HCT116 (cell line): ENCODE measurements around the gene CATSPER4. TPM values are rescaled to one million over a fixed set of nuclear protein-coding genes. Genes with fewer than 3 reads are reported as not detected.

Experiments used
- ATAC-seq: fragments of 200-7000 bp; cut with Tn5 transposase; 2 replicates; pipeline ENCODE4 v1.9.1; 2020; ENCODE audit warnings: mild to moderate bottlenecking, moderate library complexity
- BruUV-seq: library from RNA; stranded (reverse); fragments of 400-500 nt; replicated peaks from 2 replicates; lab custom pipeline; 2021; lab: Mats Ljungman, UMichigan
- CTCF ChIA-PET: fragments of 300-600 bp; sonication (Branson Sonifier 250); formaldehyde crosslinking; loops from one replicate; lab custom pipeline; 2021; ENCODE audit warnings: antibody characterized with exemption; lab: Charles Lee
- POLR2A ChIA-PET: fragments of 300-600, 350-600 bp; sonication (Branson Sonifier 250); formaldehyde crosslinking; loops from one replicate; lab custom pipeline; 2021; ENCODE audit warnings: antibody characterized with exemption; lab: Charles Lee
- RAD21 ChIA-PET, 2 experiments: fragments of 300-600 bp; sonication (Branson Sonifier 250); formaldehyde crosslinking; loops; one replicate each; lab custom pipeline; 2023; ENCODE audit warnings: low total read pairs in 2 of 2; ENCODE audit not compliant: uncharacterized antibody in 2 of 2, unreplicated experiment in 2 of 2, low non-redundant PET in 1 of 2; lab: Charles Lee
- DNase-seq: peaks from one replicate; pipeline ENCODE4 v3.0.0-alpha.2; 2010; ENCODE audit warnings: low read depth, low spot score
- H2AFZ ChIP-seq: fragments of 200-600 bp; shearing (Covaris generic), sonication (generic); 2 replicates; pipeline ENCODE4 v1.6.1; 2017; ENCODE audit warnings: low read depth, mixed run types, mixed read lengths, antibody characterized with exemption, low read length; ENCODE audit not compliant: poor library complexity, severe bottlenecking
- H3K27ac ChIP-seq: 2 replicates; pipeline ENCODE4 v1.5.1; 2012; ENCODE audit warnings: low read depth, low read length
- H3K27me3 ChIP-seq: fragments of 200-600 bp; sonication (generic); 2 replicates; pipeline ENCODE4 v1.6.1; 2016; ENCODE audit warnings: mixed run types, low read length, mixed read lengths; ENCODE audit not compliant: insufficient read depth
- H3K36me3 ChIP-seq, 2 experiments: fragments of 200-500 bp in 1 of 2; fragments of 200-600 bp in 1 of 2; sonication (Bioruptor generic) in 1 of 2; sonication (generic) in 1 of 2; 2 replicates each; pipeline versions ENCODE4 v1.5.1 to v1.6.1; 2014 to 2016; ENCODE audit warnings: low read length in 2 of 2, inconsistent platforms in 1 of 2, mixed read lengths in 1 of 2, mixed run types in 1 of 2; ENCODE audit not compliant: insufficient read depth in 2 of 2, control insufficient read depth in 1 of 2
- H3K4me1 ChIP-seq, 2 experiments: fragments of 200-600 bp in 1 of 2; sonication (generic) in 1 of 2; 2 replicates each; pipeline versions ENCODE4 v1.5.1 to v1.6.1; 2012 to 2017; ENCODE audit warnings: low read length in 2 of 2, inconsistent platforms in 1 of 2, mild to moderate bottlenecking in 1 of 2, mixed read lengths in 1 of 2, mixed run types in 1 of 2, moderate library complexity in 1 of 2; ENCODE audit not compliant: insufficient read depth in 2 of 2, control insufficient read depth in 1 of 2
- H3K4me2 ChIP-seq: fragments of 200-600 bp; sonication (generic); 2 replicates; pipeline ENCODE4 v1.6.1; 2017; ENCODE audit warnings: mixed run types, low read length, mixed read lengths
- H3K4me3 ChIP-seq, 2 experiments: fragments of 200-600 bp in 1 of 2; sonication (generic) in 1 of 2; replicated peaks in 1 of 2; 2 replicates each; pipeline ENCODE4 v1.5.1; 2011 to 2016; ENCODE audit warnings: low read length in 2 of 2, control low read depth in 1 of 2, low read depth in 1 of 2, mild to moderate bottlenecking in 1 of 2, mixed read lengths in 1 of 2, mixed run types in 1 of 2
- H3K79me2 ChIP-seq: fragments of 200-600 bp; sonication (generic); 2 replicates; pipeline ENCODE4 v1.6.1; 2017; ENCODE audit warnings: mild to moderate bottlenecking, mixed run types, low read length, moderate library complexity, mixed read lengths; ENCODE audit not compliant: insufficient read depth
- H3K9ac ChIP-seq: fragments of 200-600 bp; sonication (generic); 2 replicates; pipeline ENCODE4 v1.6.1; 2016; ENCODE audit warnings: low read length, mixed read lengths
- H3K9me2 ChIP-seq: fragments of 200-600 bp; sonication (generic), shearing (Covaris generic); 2 replicates; pipeline ENCODE4 v1.6.1; 2017; ENCODE audit warnings: mixed run types, mild to moderate bottlenecking, moderate library complexity; ENCODE audit not compliant: insufficient read depth
- H3K9me3 ChIP-seq, 2 experiments: fragments of 200-500 bp in 1 of 2; fragments of 200-600 bp in 1 of 2; sonication (Bioruptor generic) in 1 of 2; sonication (generic) in 1 of 2; 2 replicates each; pipeline ENCODE4 v1.6.1; 2014 to 2017; ENCODE audit warnings: low read length in 2 of 2, mixed read lengths in 2 of 2, inconsistent platforms in 1 of 2, low read depth in 1 of 2, mild to moderate bottlenecking in 1 of 2, mixed run types in 1 of 2, moderate library complexity in 1 of 2; ENCODE audit not compliant: control insufficient read depth in 1 of 2, insufficient read depth in 1 of 2
- H4K20me1 ChIP-seq: fragments of 200-600 bp; sonication (generic), shearing (Covaris generic); 2 replicates; pipeline ENCODE4 v1.6.1; 2017; ENCODE audit warnings: mixed run types, mild to moderate bottlenecking, moderate library complexity; ENCODE audit not compliant: insufficient read depth
- ATF3 ChIP-seq: IDR thresholded peaks from 2 replicates; pipeline ENCODE4 v1.6.1; 2012
- CBX3 ChIP-seq: IDR thresholded peaks from 2 replicates; pipeline ENCODE4 v1.6.1; 2012; ENCODE audit warnings: low read depth
- CEBPB ChIP-seq: IDR thresholded peaks from 2 replicates; pipeline ENCODE4 v1.6.1; 2012; ENCODE audit warnings: low read depth
- CTCF ChIP-seq, 3 experiments: fragments of 200-600 bp in 1 of 3; sonication (generic) in 1 of 3; IDR thresholded peaks in 2 of 3; conservative IDR thresholded peaks in 1 of 3; 2 replicates each; pipeline ENCODE4 v1.5.1; 2012 to 2017; ENCODE audit warnings: low read depth in 2 of 3, low read length in 2 of 3, antibody characterized with exemption in 1 of 3, borderline replicate concordance in 1 of 3, control low read depth in 1 of 3, mild to moderate bottlenecking in 1 of 3, mixed read lengths in 1 of 3, mixed run types in 1 of 3, moderate library complexity in 1 of 3; ENCODE audit not compliant: insufficient read depth in 1 of 3
- FOSL1 ChIP-seq: IDR thresholded peaks from 2 replicates; pipeline ENCODE4 v1.6.1; 2012; ENCODE audit warnings: low read depth
- JUND ChIP-seq: IDR thresholded peaks from 2 replicates; pipeline ENCODE4 v1.6.1; 2012
- MAX ChIP-seq: IDR thresholded peaks from 2 replicates; pipeline ENCODE4 v1.6.1; 2012
- POLR2A ChIP-seq: IDR thresholded peaks from 2 replicates; pipeline ENCODE4 v1.7.0; 2011; ENCODE audit warnings: borderline replicate concordance; ENCODE audit not compliant: insufficient read depth, insufficient read length; ENCODE audit errors: extremely low read depth
- POLR2AphosphoS5 ChIP-seq: IDR thresholded peaks from 2 replicates; pipeline ENCODE4 v1.6.1; 2011; ENCODE audit warnings: mild to moderate bottlenecking, low read depth, low read length, moderate library complexity
- RAD21 ChIP-seq: IDR thresholded peaks from 2 replicates; pipeline ENCODE4 v1.6.1; 2012; ENCODE audit warnings: low read depth, mild to moderate bottlenecking
- REST ChIP-seq: IDR thresholded peaks from 2 replicates; pipeline ENCODE4 v1.6.1; 2012; ENCODE audit warnings: low read depth
- SIN3A ChIP-seq: IDR thresholded peaks from 2 replicates; pipeline ENCODE4 v1.6.1; 2012; ENCODE audit warnings: low read depth
- SP1 ChIP-seq: IDR thresholded peaks from 2 replicates; pipeline ENCODE4 v1.6.1; 2012; ENCODE audit warnings: low read depth
- TCF7L2 ChIP-seq: IDR thresholded peaks from 2 replicates; pipeline ENCODE4 v1.7.0; 2011; ENCODE audit warnings: borderline replicate concordance, inconsistent platforms; ENCODE audit not compliant: insufficient read depth, insufficient read length; ENCODE audit errors: extremely low read depth
- YY1 ChIP-seq: IDR thresholded peaks from 2 replicates; pipeline ENCODE4 v1.6.1; 2011; ENCODE audit warnings: low read length, low read depth, moderate library complexity, mild to moderate bottlenecking; ENCODE audit not compliant: insufficient replicate concordance; ENCODE audit errors: extremely low read depth
- ZBTB33 ChIP-seq: IDR thresholded peaks from 2 replicates; pipeline ENCODE4 v1.6.1; 2011; ENCODE audit warnings: mild to moderate bottlenecking, low read length, moderate library complexity; ENCODE audit not compliant: insufficient replicate concordance; ENCODE audit errors: extremely low read depth
- ZFX ChIP-seq: fragments of 450-650 bp; IDR thresholded peaks from 2 replicates; pipeline ENCODE4 v1.6.1; 2017
- intact Hi-C: fragments of 100-400 bp; cut with micrococcal nuclease; formaldehyde crosslinking; loops from 2 replicates; pipeline ENCODE4 v1.10.0; 2022
- total RNA-seq: library from RNA; stranded (reverse); gene quantifications from one replicate; pipeline ENCODE4 v1.2.1, GENCODE V29; 2021; ENCODE audit not compliant: unreplicated experiment

CATSPER4 gene
- total RNA-seq, 1 experiment from 2014 or later, result not detected

GRCh38 chr1:26145041-26145959 lies 45.1 kb upstream of the CATSPER4 start:
- ChIA-PET CTCF (interaction anchor here (0.6 to 4.8 kb wide), 27 partner anchors 9 to 272 kb away, joined by 3 to 71 read pairs (median 5); partner anchors contain the start of genes C1orf232, CNKSR1, FAM110D and PDIK1L), RAD21 (interaction anchor here (0.6 to 1.5 kb wide), 8 partner anchors 23 to 246 kb away, joined by 3 to 12 read pairs (median 5); no protein-coding TSS in a partner anchor), POLR2A (interaction anchor here (1.0 to 1.2 kb wide), 6 partner anchors 12 to 110 kb away, joined by 3 to 7 read pairs (median 4); partner anchors contain the start of gene PDIK1L)
- no peaks in the 10 kb centered on the region for H3K36me3 ChIP-seq
- peaks cover 14 to 28% of the 10 kb centered on the region in 2 experiments for H3K4me1 ChIP-seq
- H3K9ac ChIP-seq, result no peak overlapping the region
- no peaks in the 10 kb centered on the region for H3K79me2 ChIP-seq
- H2AFZ ChIP-seq, result peak overlapping the region; percentile 97
- H3K9me3 ChIP-seq, result no peaks in the 10 kb centered on the region
- no peaks in the 10 kb centered on the region for H4K20me1 ChIP-seq
- no peaks in the 10 kb centered on the region for H3K9me2 ChIP-seq
- H3K27me3 ChIP-seq, result no peaks in the 10 kb centered on the region
- DNase-seq (peak; percentile 89), ATAC-seq (peak; percentile 93)
- intact Hi-C loops, result loop anchor here (1.0 to 10.0 kb wide), 5 partner anchors 34 to 250 kb away; partner anchors contain the start of gene PDIK1L
- H3K4me3 ChIP-seq, result no peak overlapping the region
- no peak overlapping the region for H3K27ac ChIP-seq
- peak overlapping the region; percentile 61 for H3K4me2 ChIP-seq
- BruUV-seq, result no TSS peak
- no peak for TF ChIP-seq JUND
- no peak for TF ChIP-seq ZBTB33
- TF ChIP-seq POLR2A, result no peak
- TF ChIP-seq CEBPB, result no peak
- TF ChIP-seq SP1, result no peak
- no peak for TF ChIP-seq ZFX
- peak; percentile 71 to 95 (median 72) for TF ChIP-seq CTCF (IDR thresholded peaks at IDR 0.05 in 2 of 3, conservative IDR thresholded peaks at IDR 0.05 in 1 of 3; ENCODE audit: borderline replicate concordance in 1 of 3, insufficient read depth in 1 of 3, low read depth in 2 of 3, low read length in 2 of 3)
- TF ChIP-seq YY1, result peak; percentile 33
- no peak for TF ChIP-seq CBX3
- TF ChIP-seq TCF7L2, result no peak
- no peak for TF ChIP-seq ATF3
- TF ChIP-seq MAX, result no peak
- TF ChIP-seq POLR2AphosphoS5, result no peak
- no peak for TF ChIP-seq REST
- TF ChIP-seq RAD21, result peak; percentile 97
- no peak for TF ChIP-seq FOSL1
- no peak for TF ChIP-seq SIN3A
